Measurements from ENCODE around the gene TMX2.

TMX2 gene

GRCh38 chr11:57771365-57771764 lies 59.0 kb downstream of the TMX2 start:
- DNase-seq = no peak

- no peak for DNase-seq
These were observed 60.2 kb downstream of the TMX2 start for GRCh38 chr11:57772562-57772961.

- no peak for DNase-seq
These were observed 60.7 kb downstream of the TMX2 start for GRCh38 chr11:57773026-57773598.

DNA sequence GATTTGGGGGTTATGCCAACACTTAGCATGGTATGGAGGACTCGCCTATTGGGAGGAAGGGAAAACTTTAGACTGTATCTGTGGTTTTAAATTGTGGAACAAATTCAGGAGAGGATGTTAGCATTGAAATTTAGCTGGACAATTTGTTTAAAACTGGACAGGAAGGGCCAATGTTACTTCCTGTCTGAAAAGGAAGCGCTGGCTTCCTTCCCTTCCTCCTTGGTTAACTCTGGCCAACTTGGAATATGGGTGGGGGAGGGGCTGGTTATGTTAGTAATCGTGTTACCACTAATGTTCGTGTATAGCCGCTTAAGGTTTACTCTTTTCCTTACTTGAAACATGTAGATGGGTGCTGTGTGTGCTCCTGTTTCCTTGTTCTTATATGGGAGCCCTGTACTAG lies 63.1 kb downstream of the TMX2 start:
- DNase-seq = no peak

GRCh38 chr11:57776031-57776521 lies 63.7 kb downstream of the TMX2 start:
- DNase-seq = peak; percentile 54

GRCh38 chr11:57776577-57777210 lies 64.3 kb downstream of the TMX2 start:
- no peak for DNase-seq

DNA sequence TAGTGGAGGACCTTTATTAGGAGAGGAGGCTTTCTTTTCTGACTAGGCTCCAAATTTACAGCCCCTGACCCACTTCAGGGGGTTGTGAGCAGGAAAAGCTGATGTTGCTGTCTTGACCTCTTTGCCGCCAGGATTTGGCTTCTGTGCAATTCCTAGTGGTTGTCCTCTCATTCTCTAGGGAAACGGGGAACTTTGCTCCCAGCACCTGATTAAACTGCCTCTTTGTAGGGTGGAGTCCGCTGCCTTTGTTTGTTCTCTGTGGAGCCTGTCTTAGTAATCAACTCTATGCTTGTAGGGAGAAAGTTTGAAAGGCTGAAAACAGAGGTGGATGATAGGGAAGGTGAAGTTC lies 65.5 kb downstream of the TMX2 start:
- DNase-seq = no peak

- DNase-seq = peak; percentile 90
These were observed 66.1 kb downstream of the TMX2 start for GRCh38 chr11:57778318-57779037.

DNA sequence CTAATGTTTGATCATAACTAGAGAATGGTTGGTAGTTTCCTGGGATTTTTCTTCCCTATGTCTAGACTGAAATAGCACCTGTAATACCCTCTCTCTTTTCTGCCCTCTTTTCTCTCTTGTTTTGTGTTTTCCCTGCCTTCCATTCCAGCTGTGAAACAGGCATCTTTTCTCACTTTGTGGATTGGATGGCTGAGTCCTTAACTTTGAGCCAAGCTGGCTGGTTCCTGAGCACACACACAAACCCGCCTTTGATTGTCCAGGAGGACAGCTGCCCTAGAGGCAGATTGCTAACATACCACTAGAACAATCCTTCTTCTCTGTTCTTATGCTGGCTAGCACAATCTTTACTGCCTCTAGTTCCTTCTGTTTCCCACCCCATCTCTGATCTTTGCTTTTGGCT lies 66.9 kb downstream of the TMX2 start:
- DNase-seq = no peak

DNA sequence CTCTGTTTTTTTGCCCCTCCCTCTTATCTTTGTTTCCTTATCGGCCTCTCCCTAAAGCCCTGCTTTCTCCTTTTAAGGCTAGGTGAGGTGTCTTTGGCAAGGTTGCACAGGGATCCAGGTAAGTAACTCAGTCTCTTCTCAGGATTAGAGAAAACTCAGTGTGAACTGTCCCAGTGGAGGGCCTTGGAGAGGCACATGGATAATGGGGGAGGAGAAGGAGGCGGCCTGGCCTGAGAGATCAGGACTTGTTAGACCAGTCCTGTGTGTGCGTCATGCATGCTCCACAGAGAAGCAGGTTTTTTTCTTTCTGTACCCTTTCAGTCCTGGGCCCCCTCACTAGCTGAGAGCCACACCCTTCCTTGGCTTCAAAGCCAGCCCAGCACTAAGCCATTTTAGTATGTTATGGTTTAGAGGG lies 69.1 kb downstream of the TMX2 start:
- DNase-seq = no peak

DNA sequence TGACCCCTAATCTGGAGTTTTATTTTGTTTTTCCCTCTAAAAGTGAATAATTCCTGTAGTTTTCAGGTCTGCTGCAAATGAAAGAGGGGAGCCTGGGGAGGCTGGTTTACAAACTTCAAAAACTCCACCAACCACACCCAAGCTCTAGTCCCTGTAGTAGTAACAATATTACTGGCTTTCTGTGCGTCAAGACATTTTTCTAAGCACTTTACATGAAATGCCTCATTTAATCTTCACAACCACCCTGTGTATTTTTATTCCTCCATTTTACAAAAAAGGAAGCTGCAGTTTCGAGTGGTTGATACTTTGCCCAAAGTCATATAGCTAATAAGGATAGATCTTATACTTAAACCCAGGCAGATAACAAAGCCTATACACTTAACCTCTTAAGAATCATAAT lies 72.7 kb downstream of the TMX2 start:
- no peak for DNase-seq

- DNase-seq = no peak
These were observed 74.0 kb downstream of the TMX2 start for GRCh38 chr11:57786436-57786835.

GRCh38 chr11:57787006-57787604 lies 74.7 kb downstream of the TMX2 start:
- DNase-seq = no peak

DNA sequence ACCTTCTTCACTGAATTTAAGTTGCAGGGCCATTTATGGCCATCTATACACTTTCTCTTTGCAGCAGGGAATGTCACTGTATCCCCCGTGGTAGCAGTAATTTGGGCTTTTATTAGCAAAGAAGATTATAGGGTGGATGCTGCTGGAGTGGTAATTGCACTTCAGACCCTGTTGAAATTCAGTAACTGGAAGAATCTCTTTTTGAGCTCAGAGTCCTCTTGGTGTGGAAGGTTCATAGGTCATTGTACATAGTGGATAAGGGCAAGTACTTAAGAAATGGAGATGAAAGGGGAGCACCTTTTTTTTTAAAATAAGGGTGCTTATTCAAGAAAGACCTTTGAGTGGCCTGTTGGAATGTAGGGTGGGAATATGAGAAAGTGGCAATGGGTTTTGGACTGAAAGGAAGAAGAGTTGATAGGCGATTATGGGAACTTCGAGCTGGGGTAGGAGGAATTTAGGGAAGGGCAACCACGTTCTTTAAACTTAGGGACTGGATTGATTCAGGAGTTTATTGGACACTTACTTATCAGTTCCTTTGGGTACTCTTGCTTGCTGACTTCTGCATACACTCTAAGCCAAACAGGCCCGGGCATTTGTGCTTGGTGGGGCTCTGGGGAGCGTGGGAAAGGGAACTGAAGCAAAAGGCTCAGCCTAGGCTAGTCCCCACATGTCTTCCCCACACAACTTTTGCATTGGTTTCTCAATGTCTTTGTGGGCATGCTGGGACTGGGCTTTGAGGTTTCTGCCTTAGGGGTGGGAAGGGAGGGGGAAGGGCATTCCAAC lies 75.7 kb downstream of the TMX2 start:
- DNase-seq = no peak

- DNase-seq = no peak
These were observed 76.3 kb downstream of the TMX2 start for GRCh38 chr11:57788703-57789088.
